Adrenal gland (tissue), 5 donors: ENCODE measurements around the gene NELFA.

Experiments used
- CTCF ChIP-seq, 6 experiments: fragments of 450-650 bp in 4 of 6; fragments of 200-600 bp in 2 of 6; sonication (generic) in 1 of 6; IDR thresholded peaks; 1 replicate in 5 of 6; 2 replicates in 1 of 6; pipeline versions ENCODE4 v1.5.1 to v1.8.0; 2016 to 2021; ENCODE audit warnings: antibody characterized with exemption in 6 of 6, mild to moderate bottlenecking in 2 of 6, moderate library complexity in 1 of 6
- POLR2A ChIP-seq, 2 donors: fragments of 450-650 bp; IDR thresholded peaks; one replicate each; pipeline ENCODE4 v1.6.1; 2017; ENCODE audit warnings: antibody characterized with exemption in 2 of 2, mild to moderate bottlenecking in 2 of 2, moderate library complexity in 1 of 2
- donor health status: DM: no; HTN: no; CAD: no.

- TF ChIP-seq CTCF (IDR thresholded peaks at IDR 0.05) (no peak), POLR2A (IDR thresholded peaks at IDR 0.05) (no peak)
Observed at GRCh38 chr4:2046031-2046961, 37.5 kb upstream of the NELFA start.
